Adrenal gland (tissue), 12 donors: ENCODE measurements around the gene GALNT9. TPM values are rescaled to one million over a fixed set of nuclear protein-coding genes. Genes with fewer than 3 reads are reported as not detected.

Source experiments
- DNase-seq, 7 donors: peaks; one replicate each; pipeline ENCODE4 v3.0.0-alpha.2; 2019 to 2020
- H3K27ac ChIP-seq, 5 donors: fragments of 200-600 bp; sonication (generic) in 4 of 5; 1 replicate in 3 of 5; 2 replicates in 2 of 5; pipeline versions ENCODE4 v1.5.1 to v1.8.0; 2016 to 2020; ENCODE audit warnings: mild to moderate bottlenecking in 1 of 5
- H3K27me3 ChIP-seq: fragments of 200-600 bp; 2 replicates; pipeline ENCODE4 v1.8.0; 2021
- H3K36me3 ChIP-seq, 2 donors: fragments of 200-600 bp; replicated peaks in 1 of 2; 1 replicate in 1 of 2; 2 replicates in 1 of 2; pipeline versions ENCODE4 v1.5.1 to v1.8.0; 2018 to 2022
- H3K4me1 ChIP-seq, 2 donors: fragments of 200-600 bp; replicated peaks in 1 of 2; 1 replicate in 1 of 2; 2 replicates in 1 of 2; pipeline versions ENCODE4 v1.5.1 to v1.8.0; 2018 to 2021
- H3K4me3 ChIP-seq, 4 donors: fragments of 200-600 bp; sonication (generic) in 3 of 4; one replicate each; pipeline ENCODE4 v1.5.1; 2016 to 2018
- H3K9me3 ChIP-seq, 3 donors: fragments of 200-600 bp; sonication (generic) in 1 of 3; replicated peaks in 1 of 3; 1 replicate in 2 of 3; 2 replicates in 1 of 3; pipeline versions ENCODE4 v1.5.1 to v1.8.0; 2016 to 2021
- CTCF ChIP-seq, 6 experiments: fragments of 450-650 bp in 4 of 6; fragments of 200-600 bp in 2 of 6; sonication (generic) in 1 of 6; IDR thresholded peaks; 1 replicate in 5 of 6; 2 replicates in 1 of 6; pipeline versions ENCODE4 v1.5.1 to v1.8.0; 2016 to 2021; ENCODE audit warnings: antibody characterized with exemption in 6 of 6, mild to moderate bottlenecking in 2 of 6, moderate library complexity in 1 of 6
- POLR2A ChIP-seq, 2 donors: fragments of 450-650 bp; IDR thresholded peaks; one replicate each; pipeline ENCODE4 v1.6.1; 2017; ENCODE audit warnings: antibody characterized with exemption in 2 of 2, mild to moderate bottlenecking in 2 of 2, moderate library complexity in 1 of 2
- WGBS, 4 donors: extraction: QIAGEN DNeasy Blood & Tissue Kit in 2 of 4; methylation state at CpG; one replicate each; pipeline versions ENCODE4 v1.1.5 to v1.1.7; 2013 to 2017; 5-methylcytosine and 5-hydroxymethylcytosine counted together
- intact Hi-C, 2 donors: fragments of 100-400 bp; cut with DNase I; formaldehyde crosslinking; loops; one replicate each; pipeline versions ENCODE4 v1.14.1 to v1.15.0; 2022 to 2023
- polyA plus RNA-seq, 3 donors: library from polyadenylated mRNA; stranded (reverse); fragments of 200-250 nt in 2 of 3; fragments of 350-450 nt in 1 of 3; fragmentation: Illumina TruSeq in 1 of 3; extraction: RNeasy Lipid Tissue Mini Kit (QIAGEN cat#74804) in 1 of 3; gene quantifications; one replicate each; pipeline ENCODE4 v1.2.3, GENCODE V29; 2013 to 2014
- total RNA-seq, 9 donors: library from RNA; depleted of rRNA in 4 of 9; stranded (reverse); fragments of >200 nt in 4 of 9; fragments of 120-200 nt in 1 of 9; fragmentation: NEBNext Ultra II Directional in 1 of 9; extraction: Animal tissue kit (Norgen Biotek cat#: 25700) in 1 of 9; gene quantifications; one replicate each; pipeline versions ENCODE4 v1.1.0 to v1.2.4, GENCODE V29; 2013 to 2023
- donor health status: healthy with polysubstance abuse.
- donor health status: Bipolar disorder and iron deficiency.
- donor health status: DM: yes; HTN: yes; CAD: no.
- donor health status: DM: no; HTN: no; CAD: no.
- donor health status: DM: no; HTN: no; CAD: no.
- donor health status: DM: yes; HTN: yes; CAD: no.

GALNT9 gene
- total and polyA plus RNA-seq, 12 donors: 0.44 to 7.8 (median 1.2) TPM; not detected in 1

GRCh38 chr12:132258543-132258942, 70.8 kb downstream of the GALNT9 start:
- Histone ChIP-seq H3K9me3 (no peaks in the 10 kb centered on the region), H3K36me3 (no peaks in the 10 kb centered on the region), H3K27ac (no peak overlapping the region), H3K4me3 (no peak overlapping the region), H3K27me3 (peaks cover 5% of the 10 kb centered on the region), H3K4me1 (no peaks in the 10 kb centered on the region)
- TF ChIP-seq CTCF (IDR thresholded peaks at IDR 0.05) (no peak), POLR2A (IDR thresholded peaks at IDR 0.05) (no peak)
- DNase-seq: no peak
- intact Hi-C loops: no loop called here
- WGBS, 4 donors: 83 to 94% (median 86%) methylated on average over 9 to 17 of the region's 17 CpGs

- no peak overlapping the region for H3K4me3 ChIP-seq
- no peak for DNase-seq
- intact Hi-C loops: no loop called here
- H3K9me3 ChIP-seq: no peaks in the 10 kb centered on the region
- 81 to 85% (median 84%) methylated on average over 11 to 17 of the region's 17 CpGs for WGBS, 4 donors
- peaks cover 3% of the 10 kb centered on the region for H3K27me3 ChIP-seq
- no peak overlapping the region for H3K27ac ChIP-seq
- H3K4me1 ChIP-seq: no peaks in the 10 kb centered on the region
- H3K36me3 ChIP-seq: no peaks in the 10 kb centered on the region
- TF ChIP-seq POLR2A (IDR thresholded peaks at IDR 0.05) (no peak), CTCF (IDR thresholded peaks at IDR 0.05) (no peak)
Observed at GRCh38 chr12:132257955-132258490, 71.4 kb downstream of the GALNT9 start.

- Histone ChIP-seq H3K36me3 (no peaks in the 10 kb centered on the region), H3K4me3 (no peak overlapping the region), H3K27ac (no peak overlapping the region), H3K4me1 (no peaks in the 10 kb centered on the region), H3K9me3 (no peaks in the 10 kb centered on the region), H3K27me3 (no peaks in the 10 kb centered on the region)
- no peak for DNase-seq
- 73 to 84% (median 79%) methylated on average over 22 to 56 of the region's 56 CpGs for WGBS, 4 donors
- TF ChIP-seq POLR2A (IDR thresholded peaks at IDR 0.05): no peak
- no peak for TF ChIP-seq CTCF (IDR thresholded peaks at IDR 0.05)
- intact Hi-C loops: no loop called here
Observed at GRCh38 chr12:132257206-132257954, 72.0 kb downstream of the GALNT9 start.

- Histone ChIP-seq H3K27ac (no peak overlapping the region), H3K9me3 (no peaks in the 10 kb centered on the region), H3K4me3 (no peak overlapping the region), H3K4me1 (no peaks in the 10 kb centered on the region), H3K36me3 (no peaks in the 10 kb centered on the region), H3K27me3 (no peaks in the 10 kb centered on the region)
- intact Hi-C loops: no loop called here
- 69 to 90% (median 75%) methylated on average over 8 to 9 of the region's 9 CpGs for WGBS, 4 donors
- TF ChIP-seq POLR2A (IDR thresholded peaks at IDR 0.05) (no peak), CTCF (IDR thresholded peaks at IDR 0.05) (no peak)
- DNase-seq: no peak
Observed at GRCh38 chr12:132256646-132257045, 72.7 kb downstream of the GALNT9 start.
